Measurements from ENCODE around the gene UMPS.

The UMPS gene

GRCh38 chr3:124763644-124764358, 33.5 kb downstream of the UMPS start:
- DNase-seq (ENCODE audit: low read depth in 2 of 2), result no peak

DNA sequence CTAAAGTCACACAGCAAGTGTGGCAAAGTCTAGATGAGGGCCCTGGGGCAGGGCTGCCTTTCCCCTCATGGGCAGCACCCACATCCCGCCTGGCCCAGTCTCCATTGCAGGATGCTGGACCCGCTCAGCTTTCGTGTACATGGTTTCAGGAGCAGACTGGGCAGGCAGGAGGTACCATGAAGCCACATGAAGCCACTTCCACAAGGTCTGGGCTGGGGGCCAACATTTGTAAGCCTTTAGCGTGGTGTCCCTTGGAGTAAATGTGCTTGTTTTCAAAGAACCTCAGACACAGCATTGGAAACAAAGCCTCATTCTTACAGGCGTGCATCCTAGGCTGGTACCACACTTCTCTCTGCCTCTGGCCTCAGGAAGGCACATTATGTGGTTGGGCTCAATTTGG, 34.5 kb downstream of the UMPS start:
- no peak for DNase-seq (ENCODE audit: low read depth in 2 of 2)

- DNase-seq (ENCODE audit: low read depth in 2 of 2), result no peak
Measured at GRCh38 chr3:124765197-124765840, 35.1 kb downstream of the UMPS start.

DNA sequence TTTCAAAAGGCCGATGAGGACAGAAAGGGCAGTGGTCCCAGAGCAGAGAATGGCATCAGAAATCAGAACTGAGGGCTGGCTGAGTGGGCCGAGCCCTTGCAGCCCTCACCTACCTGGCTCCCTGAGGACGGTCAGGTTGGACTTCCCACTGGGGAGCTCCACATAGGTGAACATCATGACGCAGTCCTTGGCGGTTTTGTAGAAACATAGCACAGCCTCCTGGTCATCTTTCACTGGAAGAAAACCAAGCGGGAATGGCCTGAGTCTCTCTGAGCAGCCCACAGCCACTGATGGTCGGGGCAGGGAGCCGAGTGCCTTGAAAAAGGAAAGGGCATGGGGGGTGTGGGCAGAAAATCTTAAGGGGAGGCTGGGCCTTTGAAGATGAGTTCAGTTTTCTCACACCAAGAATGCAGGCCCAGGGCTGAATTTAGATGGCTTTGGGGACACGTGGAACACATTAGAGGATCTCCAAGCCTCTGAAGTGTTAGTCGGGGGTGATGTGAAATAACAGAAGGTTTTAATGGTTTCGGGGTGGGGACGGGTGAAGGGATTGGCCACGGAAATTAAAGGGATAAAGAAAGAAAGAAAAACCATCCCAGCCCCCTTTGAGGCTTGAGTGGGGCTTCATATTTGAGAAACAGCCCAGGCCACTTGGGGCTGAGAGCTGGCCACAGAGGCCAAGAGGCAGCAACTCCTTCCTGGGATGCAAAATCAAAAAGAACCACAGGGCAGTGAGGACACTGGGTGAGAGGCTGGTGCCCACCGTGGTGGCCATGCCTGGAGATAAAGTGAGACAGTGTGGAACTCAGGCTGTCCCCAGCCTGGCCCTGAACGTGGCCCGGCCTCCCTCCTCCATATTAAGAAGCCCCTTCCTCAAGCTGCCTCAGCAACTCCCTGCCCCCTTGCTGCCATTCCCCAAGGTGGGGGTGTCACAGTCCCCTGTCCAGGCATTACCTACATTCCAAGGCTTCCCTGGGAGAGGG, 36.2 kb downstream of the UMPS start:
- DNase-seq (ENCODE audit: low read depth in 2 of 2), result no peak

GRCh38 chr3:124767264-124767663, 37.0 kb downstream of the UMPS start:
- no peak for DNase-seq (ENCODE audit: low read depth in 2 of 2)

GRCh38 chr3:124767691-124768090, 37.4 kb downstream of the UMPS start:
- no peak for DNase-seq (ENCODE audit: low read depth in 2 of 2)

DNA sequence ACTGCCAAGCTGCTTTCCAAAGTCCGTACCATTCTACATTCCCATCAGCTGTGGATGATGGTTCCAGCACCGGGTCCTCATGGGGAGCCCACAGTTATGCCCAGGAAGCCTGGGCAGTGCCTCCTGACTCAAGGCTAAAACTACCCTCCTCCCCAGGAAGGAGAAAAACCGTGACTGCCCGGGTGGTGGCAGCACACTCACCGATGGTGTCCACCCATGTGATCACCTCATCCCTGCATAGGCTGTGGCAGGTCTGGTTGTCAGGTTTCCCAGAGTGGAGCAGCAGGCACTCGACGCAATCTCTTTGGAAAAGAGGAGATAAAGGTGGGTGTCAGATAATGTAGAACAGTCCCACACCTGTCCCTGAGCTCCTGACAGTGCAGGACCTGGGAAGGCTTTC, 38.6 kb downstream of the UMPS start:
- DNase-seq (ENCODE audit: low read depth in 2 of 2), result no peak

DNA sequence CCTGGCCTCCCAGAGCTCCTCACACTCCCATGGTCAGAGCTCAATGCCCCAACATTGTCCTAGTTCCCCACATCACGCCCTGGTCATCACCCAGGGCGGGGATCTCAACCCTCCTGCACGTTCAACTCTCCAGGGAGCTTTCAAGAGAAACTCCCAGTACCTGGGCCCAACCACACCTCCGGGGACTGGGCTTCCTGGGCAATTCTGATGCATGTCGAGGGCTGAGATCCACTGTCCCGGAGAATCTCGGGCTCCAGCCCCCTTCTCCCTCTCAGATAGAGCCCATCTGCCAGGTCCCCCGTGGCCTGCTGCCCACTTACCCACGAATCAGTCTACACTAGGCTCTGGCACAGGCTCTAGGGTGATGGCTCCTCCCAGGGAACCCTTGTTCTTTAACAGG, 39.2 kb downstream of the UMPS start:
- DNase-seq (ENCODE audit: low read depth in 2 of 2), result no peak

- DNase-seq (ENCODE audit: low read depth in 2 of 2), result no peak
Measured at GRCh38 chr3:124770336-124771082, 40.3 kb downstream of the UMPS start.

GRCh38 chr3:124771083-124771445, 40.8 kb downstream of the UMPS start:
- no peak for DNase-seq (ENCODE audit: low read depth in 2 of 2)

- no peak for DNase-seq (ENCODE audit: low read depth in 2 of 2)
Measured at GRCh38 chr3:124772081-124772831, 42.0 kb downstream of the UMPS start.

DNA sequence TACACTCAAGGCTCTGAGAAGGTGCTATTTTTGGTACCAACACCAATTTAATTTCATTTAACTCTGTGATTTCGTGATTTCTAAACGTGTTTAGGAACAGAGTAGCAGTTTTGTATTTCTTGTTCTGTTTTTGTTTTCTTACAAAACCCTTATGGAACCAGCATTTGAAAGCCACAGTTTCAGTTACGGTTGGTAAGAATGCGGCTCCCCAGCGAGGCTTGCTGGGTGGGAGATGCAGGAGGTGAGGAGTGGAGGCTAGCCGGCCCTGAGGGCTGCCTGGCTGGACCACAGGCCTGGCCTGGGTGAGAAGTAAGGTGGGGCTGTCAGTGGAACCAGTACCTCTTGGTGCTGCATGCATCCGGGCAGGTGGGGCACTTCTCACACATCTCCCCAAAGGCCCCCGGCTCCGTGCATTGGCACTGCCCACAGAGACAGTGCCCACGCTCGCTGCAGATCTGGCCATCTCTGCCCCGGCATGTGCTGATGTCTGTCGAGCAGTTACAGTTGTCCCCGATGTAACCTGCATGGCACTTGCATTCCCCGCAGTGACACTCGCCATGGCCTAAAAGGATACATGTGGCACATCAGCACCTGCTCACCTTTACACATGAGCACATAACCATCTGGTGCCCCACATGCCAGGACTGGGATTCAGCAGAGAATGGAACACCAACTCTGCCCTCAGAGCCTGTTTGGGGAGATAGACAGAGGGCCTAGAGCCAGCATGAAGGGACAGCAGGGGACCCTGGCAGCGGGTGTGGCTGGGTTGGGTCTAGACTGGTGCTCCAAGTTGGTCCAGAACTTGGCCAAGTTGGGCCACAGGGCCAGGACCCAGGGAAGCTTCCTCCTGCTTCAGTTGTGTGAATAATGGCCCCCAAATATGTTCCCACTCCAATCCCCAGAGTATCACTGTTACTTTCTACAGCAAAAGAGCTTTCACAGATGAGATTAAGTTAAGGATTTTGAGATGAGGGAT, 43.4 kb downstream of the UMPS start:
- DNase-seq (ENCODE audit: low read depth in 2 of 2), result no peak

GRCh38 chr3:124774327-124774718, 44.1 kb downstream of the UMPS start:
- DNase-seq (ENCODE audit: low read depth in 2 of 2), result no peak

GRCh38 chr3:124774841-124775402, 44.7 kb downstream of the UMPS start:
- no peak for DNase-seq (ENCODE audit: low read depth in 2 of 2)

- no peak for DNase-seq (ENCODE audit: low read depth in 2 of 2)
Measured at GRCh38 chr3:124775877-124776276, 45.6 kb downstream of the UMPS start.

- no peak for DNase-seq (ENCODE audit: low read depth in 2 of 2)
Measured at GRCh38 chr3:124776856-124777255, 46.6 kb downstream of the UMPS start.

DNA sequence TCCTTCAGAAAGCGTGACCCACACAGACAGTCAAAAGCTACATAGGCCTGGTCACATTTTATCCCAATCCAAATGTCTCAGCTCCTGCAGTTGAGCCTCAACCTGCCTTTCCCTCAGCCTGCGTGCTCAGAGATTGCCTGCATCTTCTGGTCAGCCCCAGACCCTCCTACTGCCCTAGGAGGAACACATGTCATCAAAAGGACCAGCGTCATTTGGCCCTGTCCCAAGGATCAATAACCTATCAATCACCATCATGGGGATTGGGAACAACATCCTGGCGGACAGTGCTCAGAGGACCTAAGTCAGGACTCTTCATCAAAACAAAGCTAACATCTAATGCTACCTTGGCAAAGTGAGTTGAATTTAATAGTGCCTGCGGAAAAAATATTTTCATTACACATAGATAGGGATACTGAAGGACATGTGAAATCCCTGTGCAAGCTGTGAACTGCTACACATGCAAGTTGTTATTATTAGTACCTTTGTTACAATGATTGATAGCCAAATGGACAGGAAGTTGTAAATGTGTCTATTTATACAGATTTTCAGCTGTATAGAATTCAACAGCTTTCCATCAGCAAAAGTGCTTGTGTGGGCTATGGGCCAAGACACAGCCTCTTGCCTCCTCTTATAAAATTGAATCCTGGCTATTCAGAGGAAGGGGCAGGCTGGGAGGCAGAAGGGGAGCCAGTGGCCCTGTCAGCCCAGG, 47.7 kb downstream of the UMPS start:
- no peak for DNase-seq (ENCODE audit: low read depth in 2 of 2)

DNA sequence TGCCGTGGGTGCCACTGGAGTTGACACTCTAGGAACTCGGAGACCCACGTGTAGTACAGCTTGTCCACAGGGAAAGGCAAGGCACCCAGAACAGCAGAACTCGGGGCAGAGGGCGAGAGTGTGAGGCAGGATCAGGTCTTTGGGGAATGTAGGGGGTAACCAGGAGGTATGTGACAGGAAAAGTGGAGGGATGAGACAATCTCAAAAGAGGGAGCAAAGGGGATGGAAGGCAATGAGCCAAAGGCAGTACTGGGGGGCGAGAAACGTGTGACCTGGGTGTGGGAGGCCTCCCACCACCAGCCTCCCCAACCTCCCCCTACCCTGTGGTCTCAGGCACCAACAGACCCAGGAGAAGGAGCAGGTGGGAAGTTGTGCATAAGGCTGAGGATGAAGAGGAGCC, 48.9 kb downstream of the UMPS start:
- DNase-seq (ENCODE audit: low read depth in 2 of 2), result no peak

DNA sequence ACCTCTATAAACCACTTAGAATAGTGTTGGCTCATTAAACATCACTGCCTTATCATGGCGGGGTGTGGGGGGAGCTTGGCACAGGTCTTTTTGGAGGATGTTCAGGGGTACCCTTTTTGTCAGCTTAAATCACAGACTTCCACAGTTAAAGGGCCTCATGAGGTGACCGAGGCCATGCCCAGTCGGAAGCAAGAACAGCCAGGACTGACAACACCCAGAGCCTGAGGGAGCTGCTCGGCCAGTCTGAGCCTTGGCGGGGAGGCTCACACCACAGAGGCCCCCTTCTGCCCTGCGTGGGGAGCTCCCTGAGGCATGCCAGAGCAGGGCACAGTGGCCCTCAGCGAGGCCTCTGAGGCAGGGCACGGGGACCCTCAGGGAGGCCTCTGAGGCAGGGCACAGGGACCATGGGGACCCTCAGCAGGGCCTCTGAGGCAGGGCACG, 49.5 kb downstream of the UMPS start:
- DNase-seq (ENCODE audit: low read depth in 2 of 2), result no peak

Measured in stimulated activated CD4-positive, alpha-beta T cell treated with anti-CD3 and anti-CD28 coated beads, Interleukin-12 subunit alpha, Interleukin-12 subunit beta, amount 100 ng/mL, for 24 hours (primary cell).